ENCODE measurements around the gene GARNL3.

DNA sequence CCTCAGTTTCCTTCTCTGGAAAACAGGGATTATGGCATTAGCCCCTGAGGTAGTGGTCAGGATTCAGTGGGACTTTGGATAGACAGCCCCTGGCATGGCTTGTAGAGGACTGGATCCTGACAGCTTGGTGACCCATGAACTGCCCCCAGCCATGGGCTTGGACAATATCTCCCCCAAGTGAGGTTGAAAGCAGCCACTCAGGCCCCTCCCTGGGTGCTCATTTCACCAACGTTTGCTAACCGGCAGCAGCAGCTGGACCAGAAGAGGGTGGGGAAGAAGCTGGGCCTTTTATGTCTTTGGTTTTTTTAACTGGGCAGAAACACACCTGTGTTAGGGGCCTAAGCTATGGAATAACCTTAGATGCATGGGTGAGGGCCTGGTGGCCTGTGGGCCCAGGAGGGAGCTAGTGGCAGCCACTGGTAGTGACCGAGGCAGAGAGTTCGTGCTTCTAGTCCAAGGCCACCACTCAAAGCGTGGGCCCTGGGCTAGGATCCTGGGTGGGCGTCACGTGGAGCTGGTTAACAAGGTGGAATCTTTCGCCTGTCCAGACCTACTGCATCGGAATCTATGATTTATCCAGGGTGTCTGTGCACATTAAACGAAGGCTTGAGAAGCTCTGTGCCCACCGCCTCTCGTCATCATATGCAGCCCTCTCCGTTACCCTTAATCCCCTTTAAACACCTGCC is 134.3 kb downstream of the GARNL3 start:
- no peak for TF ChIP-seq CTCF (IDR thresholded peaks at IDR 0.05)
- no peak for TF ChIP-seq POLR2AphosphoS5 (IDR thresholded peaks at IDR 0.05; ENCODE audit: insufficient read depth in 1 of 2, low read depth in 1 of 2)
- no peak for TF ChIP-seq POLR2A (IDR thresholded peaks at IDR 0.05)

Measured in vagina (tissue), 2 donors.